ENCODE results near the gene KRT27.

DNA sequence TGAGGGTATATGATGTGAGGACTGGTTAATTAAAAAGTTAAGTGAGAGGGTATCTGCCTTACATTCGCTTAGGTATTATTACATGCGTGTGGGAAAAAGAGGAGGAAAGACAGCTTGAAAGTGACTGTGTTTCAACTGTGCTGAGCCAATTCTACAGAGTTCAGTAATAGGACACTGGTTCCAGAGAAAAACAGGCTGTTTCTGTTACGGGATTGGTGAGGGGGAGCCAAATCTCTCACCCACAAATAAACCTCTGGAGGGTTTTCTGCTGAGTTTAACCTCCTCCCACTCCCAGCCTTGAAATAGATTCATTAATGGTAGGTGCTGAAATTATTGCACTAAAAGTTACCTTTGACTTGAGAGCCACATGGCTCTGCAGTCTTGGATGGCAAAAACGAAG, 6.4 kb downstream of the KRT27 start:
- TF ChIP-seq, protein P1, sequence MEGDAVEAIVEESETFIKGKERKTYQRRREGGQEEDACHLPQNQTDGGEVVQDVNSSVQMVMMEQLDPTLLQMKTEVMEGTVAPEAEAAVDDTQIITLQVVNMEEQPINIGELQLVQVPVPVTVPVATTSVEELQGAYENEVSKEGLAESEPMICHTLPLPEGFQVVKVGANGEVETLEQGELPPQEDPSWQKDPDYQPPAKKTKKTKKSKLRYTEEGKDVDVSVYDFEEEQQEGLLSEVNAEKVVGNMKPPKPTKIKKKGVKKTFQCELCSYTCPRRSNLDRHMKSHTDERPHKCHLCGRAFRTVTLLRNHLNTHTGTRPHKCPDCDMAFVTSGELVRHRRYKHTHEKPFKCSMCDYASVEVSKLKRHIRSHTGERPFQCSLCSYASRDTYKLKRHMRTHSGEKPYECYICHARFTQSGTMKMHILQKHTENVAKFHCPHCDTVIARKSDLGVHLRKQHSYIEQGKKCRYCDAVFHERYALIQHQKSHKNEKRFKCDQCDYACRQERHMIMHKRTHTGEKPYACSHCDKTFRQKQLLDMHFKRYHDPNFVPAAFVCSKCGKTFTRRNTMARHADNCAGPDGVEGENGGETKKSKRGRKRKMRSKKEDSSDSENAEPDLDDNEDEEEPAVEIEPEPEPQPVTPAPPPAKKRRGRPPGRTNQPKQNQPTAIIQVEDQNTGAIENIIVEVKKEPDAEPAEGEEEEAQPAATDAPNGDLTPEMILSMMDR (IDR thresholded peaks at IDR 0.05), result no peak
- TF ChIP-seq POLR2A (IDR thresholded peaks at IDR 0.05), result no peak

All from adrenal gland (tissue), 5 donors.